ENCODE measurements around the gene OR4M1. TPM values are rescaled to one million over a fixed set of nuclear protein-coding genes. Genes with fewer than 3 reads are reported as not detected.
"Not testable (repeated sequence)": the region's sequence is repeated elsewhere in the genome, so short reads cannot be mapped to it uniquely, and the experiment has no call there.

The OR4M1 gene
- total and polyA plus RNA-seq, 7 donors: not detected

GRCh38 chr14:19823178-19823577 is 49.9 kb downstream of the OR4M1 start:
- Histone ChIP-seq H3K4me3 (no peak overlapping the region), H3K9me3 (no peaks in the 10 kb centered on the region), H3K4me1 (no peaks in the 10 kb centered on the region), H3K36me3 (ENCODE audit: insufficient read depth in 1 of 2, low read depth in 1 of 2) (no peaks in the 10 kb centered on the region), H3K27me3 (ENCODE audit: insufficient read depth in 3 of 3, low read length in 2 of 3) (no peaks in the 10 kb centered on the region), H3K27ac (no peak overlapping the region)
- DNase-seq (no peak), ATAC-seq (no peak)
- 29 to 48% (median 47%) methylated on average over 1 of the region's 1 CpG for WGBS, 3 donors
- TF ChIP-seq CTCF (IDR thresholded peaks at IDR 0.05): no peak
- intact Hi-C loops (cut with DNase I): no loop called here

DNA sequence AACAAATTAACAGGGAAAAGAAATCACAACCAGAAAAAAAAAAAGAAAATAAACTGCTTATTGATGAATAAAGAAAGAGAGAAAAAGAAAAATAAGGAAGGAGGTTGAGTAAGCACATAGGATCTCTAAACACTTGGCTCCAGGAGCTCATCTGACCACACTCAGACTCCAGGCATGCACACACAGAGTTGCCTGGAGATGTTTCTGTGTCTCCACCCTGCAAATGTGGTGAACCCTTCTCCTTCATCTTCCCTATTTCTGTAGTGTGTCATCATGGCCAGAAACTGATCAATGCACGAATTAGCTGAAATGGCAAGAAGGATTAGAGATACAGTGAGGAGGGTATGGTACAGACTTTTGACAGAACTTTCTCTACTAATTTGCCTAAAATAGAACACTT is 50.5 kb downstream of the OR4M1 start:
- Histone ChIP-seq H3K36me3 (ENCODE audit: insufficient read depth in 1 of 2, low read depth in 1 of 2) (no peaks in the 10 kb centered on the region), H3K27ac (no peak overlapping the region), H3K4me3 (no peak overlapping the region), H3K27me3 (ENCODE audit: insufficient read depth in 3 of 3, low read length in 2 of 3) (no peaks in the 10 kb centered on the region), H3K4me1 (no peaks in the 10 kb centered on the region), H3K9me3 (no peaks in the 10 kb centered on the region)
- no peak for ATAC-seq
- TF ChIP-seq CTCF (IDR thresholded peaks at IDR 0.05): no peak
- WGBS, 3 donors: 8 to 29% (median 15%) methylated on average over 1 of the region's 1 CpG
- DNase-seq: no peak
- intact Hi-C loops (cut with DNase I): no loop called here

GRCh38 chr14:19827626-19828244 is 54.4 kb downstream of the OR4M1 start:
- H3K36me3 ChIP-seq (ENCODE audit: insufficient read depth in 1 of 2, low read depth in 1 of 2); ATAC-seq; H3K27me3 ChIP-seq (ENCODE audit: insufficient read depth in 3 of 3, low read length in 2 of 3); DNase-seq; H3K4me1 ChIP-seq; H3K4me3 ChIP-seq; H3K9me3 ChIP-seq; H3K27ac ChIP-seq; intact Hi-C loops (cut with DNase I): not testable (repeated sequence)
- WGBS, 3 donors: 55 to 57% (median 56%) methylated on average over 11 to 12 of the region's 12 CpGs

DNA sequence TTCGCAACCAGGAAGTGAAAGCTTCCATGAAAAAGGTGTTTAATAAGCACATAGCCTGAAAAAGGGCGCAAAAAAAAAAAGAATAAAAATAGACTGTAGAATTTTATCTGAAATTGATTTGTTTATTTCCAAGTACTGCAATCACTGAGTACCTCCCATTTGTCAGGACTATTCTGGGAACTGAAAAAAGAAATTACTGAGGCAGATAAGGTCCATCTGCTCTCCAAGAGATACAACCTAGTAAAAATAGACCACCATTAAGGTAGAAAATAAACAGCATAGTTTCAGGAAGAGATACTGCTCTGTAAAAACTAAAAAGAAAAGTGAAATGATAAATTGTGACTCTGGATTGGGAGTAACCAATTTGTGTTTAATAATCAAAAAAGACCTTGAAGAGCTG is 55.0 kb downstream of the OR4M1 start:
- H3K4me1 ChIP-seq: no peaks in the 10 kb centered on the region
- peaks cover 8% of the 10 kb centered on the region for H3K9me3 ChIP-seq
- no peak overlapping the region for H3K27ac ChIP-seq
- no peak overlapping the region for H3K4me3 ChIP-seq
- H3K27me3 ChIP-seq (ENCODE audit: insufficient read depth in 3 of 3, low read length in 2 of 3): no peaks in the 10 kb centered on the region
- H3K36me3 ChIP-seq (ENCODE audit: insufficient read depth in 1 of 2, low read depth in 1 of 2): no peaks in the 10 kb centered on the region
- DNase-seq (no peak), ATAC-seq (no peak)
- intact Hi-C loops (cut with DNase I): no loop called here
- WGBS, 3 donors: 75 to 84% (median 77%) methylated on average over 2 of the region's 2 CpGs
- no peak for TF ChIP-seq CTCF (IDR thresholded peaks at IDR 0.05)

Other genes starting within 250 kb of the OR4M1 start
- not detected for gene OR11H2, start 59.6 kb upstream of the OR4M1 start, total RNA-seq
- gene OR11H2, start 59.6 kb upstream of the OR4M1 start, polyA plus RNA-seq: not detected
- gene OR4Q3, start 29.9 kb upstream of the OR4M1 start, total RNA-seq: not detected
- not detected for gene OR4Q3, start 29.9 kb upstream of the OR4M1 start, polyA plus RNA-seq
- gene OR4N2, start 30.3 kb downstream of the OR4M1 start, total RNA-seq: not detected
- gene OR4N2, start 30.3 kb downstream of the OR4M1 start, polyA plus RNA-seq: not detected
- not detected for gene OR4K2, start 101.6 kb downstream of the OR4M1 start, total RNA-seq
- not detected for gene OR4K2, start 101.6 kb downstream of the OR4M1 start, polyA plus RNA-seq
- not detected for gene OR4K5, start 147.1 kb downstream of the OR4M1 start, total RNA-seq
- gene OR4K5, start 147.1 kb downstream of the OR4M1 start, polyA plus RNA-seq: not detected
- not detected for gene OR4K1, start 157.4 kb downstream of the OR4M1 start, total RNA-seq
- gene OR4K1, start 157.4 kb downstream of the OR4M1 start, polyA plus RNA-seq: not detected
- not detected for gene OR4K15, start 202.1 kb downstream of the OR4M1 start, total RNA-seq
- not detected for gene OR4K15, start 202.1 kb downstream of the OR4M1 start, polyA plus RNA-seq
- not detected for gene OR4Q2, start 228.7 kb downstream of the OR4M1 start, total RNA-seq
- gene OR4Q2, start 228.7 kb downstream of the OR4M1 start, polyA plus RNA-seq: not detected
- not detected for gene OR4K14, start 245.8 kb downstream of the OR4M1 start, total RNA-seq
- gene OR4K14, start 245.8 kb downstream of the OR4M1 start, polyA plus RNA-seq: not detected